HG03378 (cell line): Measurements from ENCODE around the gene TCF25.
"Not testable (repeated sequence)": the region's sequence is repeated elsewhere in the genome, so short reads cannot be mapped to it uniquely, and the experiment has no call there.

Source experiments
- ATAC-seq: cut with Tn5 transposase; IDR thresholded peaks from one replicate; pipeline ENCODE4 v1.9.1; 2021; ENCODE audit warnings: mild to moderate bottlenecking, moderate library complexity; ENCODE audit not compliant: unreplicated experiment

Gene TCF25

DNA sequence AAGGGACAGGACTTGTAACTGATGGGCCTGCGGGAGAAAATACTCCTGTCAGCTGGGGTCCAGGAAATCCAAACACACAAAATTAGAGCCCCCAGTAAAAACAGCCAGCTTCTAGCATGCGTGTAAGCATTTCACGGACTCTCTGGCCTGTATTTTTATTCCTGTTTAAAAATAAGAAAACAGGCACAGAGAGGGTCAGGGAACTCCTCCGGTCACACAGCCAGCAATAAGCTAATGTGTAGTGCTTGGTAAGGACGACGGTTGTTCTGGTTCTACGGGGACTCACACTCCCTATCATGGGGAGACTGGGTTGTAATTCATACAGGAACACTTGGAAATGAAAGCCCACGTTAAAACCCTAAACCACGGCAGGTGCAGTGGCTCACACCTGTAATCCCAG lies 1.5 kb upstream of the TCF25 start:
- no peak for ATAC-seq

DNA sequence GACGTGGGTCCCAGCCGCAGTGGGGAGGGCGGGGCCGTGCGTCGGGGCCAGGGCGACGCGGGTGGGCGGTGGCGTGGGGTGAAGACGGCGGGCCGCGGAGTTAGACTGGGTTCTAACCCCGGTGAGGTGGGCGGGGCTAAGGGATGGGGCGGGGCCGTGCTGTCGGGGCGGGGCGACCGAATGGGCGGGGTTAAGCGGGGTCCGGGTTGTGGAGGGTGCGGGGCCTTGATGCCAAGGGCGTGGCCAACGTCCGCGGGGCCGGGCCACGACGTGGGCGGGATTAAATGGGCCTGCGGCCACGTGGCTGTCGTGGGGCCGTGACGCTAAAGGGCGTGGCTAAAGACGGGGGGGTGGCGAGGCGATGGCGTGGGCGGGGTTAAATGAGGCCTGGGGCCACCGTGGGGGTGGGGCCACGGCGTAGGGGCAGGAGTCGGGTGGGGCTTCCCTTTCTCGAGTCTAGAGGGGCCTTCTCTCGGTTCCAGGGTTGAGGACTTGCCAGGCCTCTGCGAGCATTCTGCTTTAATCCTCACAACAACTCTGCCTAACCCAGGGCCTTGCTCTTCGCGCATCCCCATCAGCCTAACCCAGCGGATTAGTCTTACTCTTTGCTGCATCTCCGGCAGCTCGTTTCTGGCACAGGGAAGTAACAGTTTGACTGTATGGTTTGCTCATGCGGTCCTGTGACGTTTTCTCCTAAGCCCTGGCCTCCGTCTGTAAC lies 739 bp downstream of the TCF25 start:
- ATAC-seq: peak; percentile 22

DNA sequence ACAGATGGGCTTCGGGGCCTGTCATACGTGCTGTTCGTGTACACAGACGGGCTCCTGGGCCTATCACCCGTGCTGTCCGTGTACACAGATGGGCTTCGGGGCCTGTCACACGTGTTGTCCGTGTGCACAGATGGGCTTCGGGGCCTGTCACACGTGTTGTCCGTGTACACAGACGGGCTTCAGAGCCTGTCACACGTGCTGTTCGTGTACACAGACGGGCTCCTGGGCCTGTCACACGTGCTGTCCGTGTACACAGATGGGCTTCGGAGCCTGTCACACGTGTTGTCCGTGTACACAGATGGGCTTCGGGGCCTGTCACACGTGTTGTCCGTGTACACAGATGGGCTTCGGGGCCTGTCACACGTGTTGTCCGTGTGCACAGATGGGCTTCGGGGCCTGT lies 5.7 kb downstream of the TCF25 start:
- ATAC-seq: not testable (repeated sequence)

DNA sequence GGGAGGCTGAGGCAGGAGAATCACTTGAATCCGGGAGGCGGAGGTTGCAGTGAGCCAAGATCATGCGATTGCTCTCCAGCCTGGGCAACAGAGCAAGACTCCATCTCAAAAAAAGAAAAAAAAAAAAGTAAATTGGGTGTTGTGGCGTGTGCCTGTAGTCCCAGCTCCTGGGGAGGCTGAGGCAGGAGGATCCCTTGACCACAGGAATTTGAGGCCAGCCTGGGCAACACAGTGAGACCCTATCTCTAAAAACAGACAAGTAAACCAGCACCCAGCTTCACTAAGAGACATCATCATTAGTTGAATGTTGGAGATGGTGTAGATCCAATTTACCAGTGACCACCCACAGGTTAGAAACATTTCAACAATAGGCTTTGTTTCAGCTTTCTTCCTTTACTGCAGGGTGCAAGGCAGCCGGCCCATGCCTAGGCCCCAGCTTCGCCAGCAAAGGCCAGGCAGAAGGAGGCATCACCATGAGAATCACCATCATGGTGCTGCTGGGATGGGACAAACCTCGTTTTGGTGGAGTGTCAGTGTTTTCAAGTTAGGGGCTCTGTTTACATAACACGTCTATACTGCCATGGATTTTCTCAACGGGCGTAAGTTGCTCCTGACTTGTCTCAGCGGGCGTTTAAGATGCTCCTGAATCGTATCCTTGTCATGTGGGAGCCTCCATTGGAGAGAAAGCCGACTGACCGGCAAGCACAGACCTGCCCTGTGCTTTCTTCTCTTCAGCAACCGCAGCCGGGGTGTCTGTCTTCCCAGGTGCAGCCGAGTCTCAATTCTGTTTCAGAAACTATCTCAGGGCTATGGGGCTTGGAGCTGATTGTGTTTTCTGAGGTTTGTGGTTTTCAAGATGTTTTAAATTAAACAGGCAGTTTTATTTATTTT lies 7.3 kb downstream of the TCF25 start:
- no peak for ATAC-seq

DNA sequence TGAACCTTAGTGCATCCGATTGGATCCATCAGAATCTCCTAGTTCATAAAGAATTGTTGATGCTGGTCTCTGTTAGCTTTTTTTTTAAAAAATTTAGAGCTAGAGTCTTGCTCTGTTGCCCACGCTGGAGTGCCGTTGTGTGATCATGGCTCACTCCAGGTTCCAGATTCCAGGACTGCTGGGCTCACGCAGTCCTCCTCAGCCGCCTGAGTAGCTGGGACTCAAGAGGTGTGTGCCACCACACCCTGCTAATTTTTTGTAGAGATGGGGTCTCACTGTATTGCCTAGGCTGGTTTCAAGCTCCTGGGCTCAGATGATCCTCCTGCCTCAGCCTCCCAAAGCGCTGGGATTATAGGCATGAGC lies 8.0 kb downstream of the TCF25 start:
- no peak for ATAC-seq

DNA sequence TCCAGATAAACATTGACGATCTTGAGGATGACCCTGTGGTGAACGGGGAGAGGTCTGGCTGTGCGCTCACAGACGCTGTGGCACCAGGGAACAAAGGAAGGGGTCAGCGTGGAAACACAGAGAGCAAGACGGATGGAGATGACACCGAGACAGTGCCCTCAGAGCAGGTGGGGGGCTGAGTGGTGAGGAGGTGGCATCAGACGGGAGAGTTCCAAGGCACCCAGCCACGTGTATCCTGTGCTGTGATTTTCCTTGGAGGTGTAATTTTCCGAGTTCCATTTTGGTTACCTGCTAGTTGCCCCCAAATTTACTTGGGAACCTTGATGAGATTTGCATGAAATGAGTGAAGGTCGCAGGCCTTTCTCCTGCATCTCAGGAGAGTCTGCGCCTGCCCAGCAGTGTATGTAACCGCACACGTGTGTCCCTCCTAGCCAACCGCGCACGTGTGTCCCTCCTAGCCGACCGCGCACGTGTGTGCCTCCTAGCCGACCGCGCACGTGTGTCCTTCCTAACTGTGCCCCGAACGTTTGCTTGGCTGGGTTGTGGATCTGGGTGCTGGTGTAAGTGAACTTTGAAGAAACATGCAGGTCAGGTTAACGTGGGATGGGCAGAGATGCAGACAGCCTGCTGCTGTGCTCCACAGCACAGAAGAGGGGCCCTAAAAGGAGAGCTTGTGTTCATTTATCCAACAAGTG lies 10.1 kb downstream of the TCF25 start:
- ATAC-seq: no peak

DNA sequence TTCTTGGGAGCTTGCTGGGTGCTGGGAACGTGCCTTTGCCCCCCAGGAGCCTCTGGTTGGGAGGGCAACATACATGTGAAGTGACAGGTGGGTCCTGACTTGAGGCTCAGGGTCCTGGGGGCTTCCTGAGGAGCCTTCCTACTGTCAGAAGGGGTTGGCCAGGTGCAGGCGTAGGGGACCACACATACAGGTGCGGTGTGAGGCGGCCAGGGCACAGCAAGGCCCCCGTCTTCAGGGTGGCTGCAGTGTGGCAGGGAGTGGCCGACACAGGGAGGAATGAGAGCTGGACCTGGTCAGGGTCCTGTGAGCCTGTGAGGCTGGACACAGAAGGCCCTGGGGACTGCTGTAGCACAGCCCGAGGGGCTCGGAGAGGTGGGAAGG lies 10.6 kb downstream of the TCF25 start:
- ATAC-seq: no peak

DNA sequence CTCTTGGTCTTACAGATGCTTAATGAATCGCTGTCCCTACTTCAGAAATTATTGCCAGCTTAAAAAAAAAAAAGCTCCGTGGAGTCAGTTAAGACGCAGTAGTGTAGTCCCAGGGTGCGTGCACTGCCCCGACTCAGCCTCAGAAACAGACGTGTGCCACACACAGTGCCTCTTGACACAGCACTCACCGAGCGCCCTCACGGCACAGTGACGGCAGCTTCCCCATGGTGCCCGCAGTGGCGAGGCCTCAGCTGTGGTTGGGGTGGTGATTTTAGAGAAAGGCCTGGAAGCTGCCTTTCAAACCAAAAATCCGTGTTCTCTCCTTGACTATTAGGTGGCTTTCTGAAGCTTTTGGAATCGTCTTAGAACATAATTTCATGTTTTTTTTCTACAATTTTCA lies 13.9 kb downstream of the TCF25 start:
- ATAC-seq: no peak

DNA sequence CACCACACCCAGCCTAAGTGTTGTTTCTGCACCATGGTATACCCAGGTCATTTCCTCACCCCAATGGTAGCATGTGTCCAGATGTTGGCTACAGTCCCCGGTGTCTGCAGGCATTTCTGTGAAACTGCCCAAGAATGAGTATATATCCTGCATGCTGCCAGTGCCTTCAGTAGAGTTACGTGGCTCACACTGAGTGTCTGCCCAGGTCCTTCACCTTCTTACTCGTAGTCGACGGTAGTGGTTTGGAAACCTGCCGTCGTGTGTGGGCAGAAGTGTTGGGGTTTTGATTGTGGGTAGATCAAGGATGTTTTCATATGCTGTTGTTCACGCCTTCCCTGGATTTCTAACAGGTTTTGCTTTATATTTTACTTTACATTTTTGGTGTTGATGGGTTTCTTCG lies 16.8 kb downstream of the TCF25 start:
- ATAC-seq: no peak

DNA sequence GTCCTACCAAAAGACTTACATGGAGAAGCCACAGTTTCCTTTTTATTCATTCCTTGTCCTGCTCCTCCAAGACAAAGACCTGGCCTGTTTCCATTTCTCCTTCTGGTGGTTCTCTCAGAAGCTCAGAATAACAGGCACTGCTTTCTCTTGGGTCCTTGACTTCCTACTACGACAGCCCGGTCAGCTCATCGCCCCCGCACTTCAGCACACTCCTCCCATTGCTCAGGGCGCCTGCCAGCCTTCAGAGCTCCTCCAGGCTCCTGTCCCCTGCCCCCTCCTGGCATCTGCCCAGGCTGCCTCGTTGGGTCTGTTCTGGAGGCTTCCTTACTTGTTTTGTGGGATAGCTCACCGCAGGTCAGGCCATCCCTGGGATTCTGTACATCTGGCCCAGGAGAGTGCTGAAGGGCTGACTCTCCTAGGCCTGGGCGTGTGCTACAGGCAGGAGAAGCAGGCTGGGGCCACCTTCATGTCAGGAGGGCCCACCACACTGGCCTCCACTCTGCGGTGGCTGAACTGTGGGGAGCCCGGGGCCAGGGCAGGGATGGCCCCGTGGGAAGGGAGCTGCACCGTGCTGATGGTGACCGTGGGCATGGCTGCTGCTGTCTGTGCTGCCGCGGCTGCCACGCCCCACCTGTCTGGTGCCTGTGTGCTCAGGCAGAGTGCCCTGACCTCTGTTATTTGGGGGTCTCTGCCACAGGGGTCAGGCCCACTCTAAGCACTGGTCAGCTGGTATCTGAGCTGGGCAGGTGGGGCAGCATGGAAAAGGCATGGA lies 17.7 kb downstream of the TCF25 start:
- no peak for ATAC-seq

DNA sequence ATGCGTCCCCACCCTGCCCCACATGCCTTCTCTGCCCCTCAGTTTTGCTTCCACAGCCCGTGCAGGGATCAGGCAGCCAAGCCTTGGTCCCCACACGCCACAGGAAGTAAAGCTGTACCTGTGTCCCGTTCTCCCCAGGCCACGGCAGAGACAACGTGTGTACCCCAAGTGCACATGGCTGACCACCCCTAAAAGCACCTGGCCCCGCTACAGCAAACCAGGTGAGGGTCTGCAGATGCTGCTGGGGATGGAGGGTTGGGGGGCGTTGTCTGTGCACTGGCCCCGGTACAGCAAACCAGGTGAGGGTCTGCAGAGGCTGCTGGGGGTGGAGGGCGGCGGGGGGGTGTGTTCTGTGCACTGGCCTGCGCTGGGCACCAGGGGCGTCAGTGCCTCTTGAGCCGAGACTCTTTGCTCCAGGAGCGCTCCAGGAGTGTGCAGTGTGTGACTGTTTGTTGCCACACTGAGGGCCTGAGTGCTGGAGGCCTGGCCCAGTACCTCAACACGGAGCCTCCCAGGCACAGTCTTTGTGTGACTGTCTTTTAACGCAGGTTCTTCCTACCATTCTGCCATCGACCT lies 18.8 kb downstream of the TCF25 start:
- no peak for ATAC-seq

DNA sequence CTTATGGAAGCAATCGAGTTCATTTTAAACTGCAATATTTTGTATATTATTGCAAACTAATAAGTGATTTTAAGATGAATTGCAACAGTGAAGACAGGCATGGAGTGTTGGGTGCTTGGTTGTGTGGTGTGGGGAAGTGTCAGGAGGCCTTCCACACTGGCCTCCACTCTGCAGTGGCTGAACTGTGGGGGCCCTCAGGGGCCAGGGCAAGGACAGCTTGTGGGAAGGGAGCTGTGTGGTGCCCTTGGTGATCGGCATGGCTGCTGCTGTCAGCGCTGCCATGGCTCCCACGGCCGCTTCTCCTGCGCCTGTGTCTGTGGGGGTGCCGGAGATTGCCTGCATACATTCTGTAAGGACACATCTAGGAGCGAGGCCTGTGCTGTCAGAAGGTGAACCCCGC lies 19.2 kb downstream of the TCF25 start:
- ATAC-seq: no peak

DNA sequence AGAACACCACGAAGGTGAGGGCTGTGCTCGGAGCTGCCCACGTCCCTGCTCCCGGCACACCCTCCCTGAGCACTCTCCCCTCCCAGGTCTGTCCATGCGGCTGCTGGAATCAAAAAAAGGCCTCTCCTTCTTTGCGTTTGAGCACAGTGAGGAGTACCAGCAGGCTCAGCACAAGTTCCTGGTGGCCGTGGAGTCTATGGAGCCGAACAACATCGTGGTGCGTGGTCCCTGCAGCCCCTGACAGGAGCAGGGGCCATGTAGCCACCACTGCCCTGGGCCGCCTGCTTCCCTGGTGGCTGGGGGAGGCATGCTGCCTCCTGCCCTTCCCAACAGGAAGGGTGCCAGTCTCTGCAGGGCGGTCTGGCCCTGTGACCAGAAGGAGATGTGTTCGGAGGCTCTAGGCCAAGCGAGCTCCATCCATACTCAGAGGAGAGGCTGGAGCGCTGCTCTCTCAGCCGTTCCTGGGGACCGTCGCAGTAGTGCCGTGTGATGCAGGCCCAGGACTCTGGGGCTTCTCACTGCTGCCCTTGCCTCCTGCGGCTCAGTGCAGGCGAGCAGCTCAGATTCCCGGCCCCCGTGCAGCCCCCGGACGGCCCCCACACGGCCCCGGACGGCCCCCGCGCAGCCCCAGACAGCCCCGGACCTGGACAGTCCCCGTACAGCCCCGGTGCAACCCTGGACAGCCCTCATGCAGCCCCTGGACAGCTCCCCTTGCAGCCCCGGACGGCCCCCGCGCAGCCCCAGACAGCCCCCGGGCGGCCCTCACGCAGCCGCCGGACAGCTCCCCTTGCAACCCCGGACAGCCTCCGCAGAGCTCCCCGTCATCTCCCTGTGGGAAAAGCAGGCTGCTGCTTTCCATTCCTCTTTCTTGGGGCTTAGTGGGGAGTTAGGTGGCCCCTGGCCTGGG lies 20.5 kb downstream of the TCF25 start:
- ATAC-seq: no peak

DNA sequence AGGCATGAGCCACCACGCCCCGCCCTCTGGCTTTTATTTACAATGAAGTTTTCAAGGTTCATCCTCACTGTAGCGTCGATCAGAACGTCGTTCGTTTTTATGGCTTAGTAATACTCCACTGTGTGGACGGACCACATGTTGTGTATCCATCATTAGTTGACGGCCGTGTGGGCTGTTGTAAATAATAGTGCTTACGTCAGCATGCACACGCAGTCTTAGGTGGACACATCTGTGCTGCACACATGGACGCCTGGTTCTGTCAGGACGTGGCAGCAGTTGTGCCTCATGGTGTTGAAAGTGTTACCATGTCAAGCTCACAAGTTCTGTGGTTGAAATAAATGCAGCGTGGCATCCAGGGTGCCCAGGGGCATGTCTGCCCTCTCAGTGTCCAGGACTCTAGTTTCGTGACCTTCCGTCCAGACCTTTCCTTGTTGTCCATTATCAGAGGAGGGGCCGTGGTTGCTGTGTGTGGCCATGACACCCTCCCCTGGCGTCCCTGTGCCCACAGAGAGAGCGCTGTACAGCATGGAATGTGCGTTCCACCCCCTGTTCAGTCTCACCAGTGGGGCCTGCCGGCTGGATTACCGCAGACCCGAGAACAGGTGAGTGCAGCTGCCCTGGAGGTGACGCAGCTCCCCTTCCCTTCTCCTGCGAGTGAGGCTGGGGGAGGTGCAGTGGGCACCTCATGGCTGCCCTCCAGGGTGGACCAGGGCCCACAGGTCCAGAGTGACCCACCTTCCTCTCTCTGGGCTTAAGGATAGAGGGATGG lies 22.3 kb downstream of the TCF25 start:
- ATAC-seq: no peak

DNA sequence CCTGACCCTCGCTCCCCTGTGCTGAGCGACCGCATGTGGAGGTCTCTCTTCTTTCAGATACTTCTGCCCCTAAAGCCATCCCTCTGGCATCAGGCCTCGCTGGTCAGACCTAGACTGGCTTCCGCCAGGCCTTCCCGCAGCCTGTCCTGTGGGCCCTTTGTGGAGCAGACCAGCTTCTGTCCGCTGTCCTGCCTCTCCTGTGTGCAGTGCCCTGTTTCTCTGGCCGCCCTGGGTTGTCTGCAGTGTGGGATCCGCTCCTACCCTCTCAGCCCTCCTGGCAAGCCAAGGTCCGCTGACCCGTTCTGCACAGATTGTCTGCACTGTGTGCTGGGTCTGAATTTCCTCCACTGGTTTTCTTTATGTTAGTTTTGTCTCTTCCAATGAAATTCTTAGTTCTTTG lies 23.8 kb downstream of the TCF25 start:
- no peak for ATAC-seq

DNA sequence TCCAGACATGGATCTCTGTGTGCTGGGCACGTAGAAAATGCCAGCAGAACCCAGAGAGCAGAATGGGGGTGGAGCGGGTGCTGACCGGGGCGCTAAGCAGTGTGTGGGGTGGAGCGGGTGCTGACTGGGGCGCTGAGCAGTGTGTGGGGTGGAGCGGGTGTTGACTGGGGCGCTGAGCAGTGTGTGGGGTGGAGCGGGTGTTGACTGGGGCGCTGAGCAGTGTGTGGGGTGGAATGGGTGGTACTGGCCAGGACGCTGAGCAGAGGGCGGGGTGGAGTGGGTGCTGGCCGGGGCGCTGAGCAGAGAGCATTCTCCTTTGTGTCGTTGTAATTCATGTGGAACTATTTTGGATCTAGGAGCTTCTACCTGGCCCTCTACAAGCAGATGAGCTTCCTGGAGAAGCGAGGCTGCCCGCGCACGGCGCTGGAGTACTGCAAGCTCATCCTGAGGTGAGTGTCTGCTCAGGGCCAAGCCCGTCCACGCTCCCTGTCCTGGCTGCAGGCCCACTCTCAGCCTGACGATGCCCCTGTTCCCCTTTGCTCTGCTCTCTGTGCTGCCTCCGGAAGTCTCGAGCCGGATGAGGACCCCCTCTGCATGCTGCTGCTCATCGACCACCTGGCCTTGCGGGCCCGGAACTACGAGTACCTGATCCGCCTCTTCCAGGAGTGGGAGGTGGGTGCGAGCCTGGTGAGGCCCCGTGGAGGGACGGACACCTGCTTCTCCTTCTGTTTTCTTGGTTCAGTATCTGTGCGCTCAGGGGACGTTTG lies 25.0 kb downstream of the TCF25 start:
- no peak for ATAC-seq

DNA sequence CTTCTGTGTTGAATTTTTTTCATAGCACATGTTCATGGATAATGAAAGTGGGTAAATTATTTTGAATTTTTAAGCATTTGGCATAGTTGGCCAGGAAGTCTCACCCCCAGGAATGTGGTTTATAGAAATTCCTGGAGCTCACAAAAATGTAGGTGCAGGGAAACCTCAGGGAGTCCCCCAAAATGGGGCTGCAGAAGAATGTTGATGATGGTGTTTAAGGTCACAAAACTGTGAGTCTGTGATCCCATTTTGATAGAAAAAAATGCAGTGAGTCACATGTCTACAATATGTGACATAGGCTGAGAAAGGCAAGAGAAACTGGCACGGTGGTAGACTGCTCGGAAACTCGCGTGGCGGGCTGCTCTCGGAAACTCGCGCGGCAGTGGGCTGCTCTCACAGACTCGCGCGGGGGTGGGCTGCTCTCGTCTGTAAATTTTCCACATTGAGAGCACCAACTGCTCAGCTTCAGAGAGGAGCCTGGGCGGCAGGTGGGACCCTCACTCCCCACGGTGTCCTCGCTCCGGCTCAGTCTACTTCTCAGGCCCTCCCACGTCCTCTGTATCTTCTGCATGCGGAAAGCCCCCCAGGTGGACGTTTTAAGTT lies 26.6 kb downstream of the TCF25 start:
- ATAC-seq: no peak

DNA sequence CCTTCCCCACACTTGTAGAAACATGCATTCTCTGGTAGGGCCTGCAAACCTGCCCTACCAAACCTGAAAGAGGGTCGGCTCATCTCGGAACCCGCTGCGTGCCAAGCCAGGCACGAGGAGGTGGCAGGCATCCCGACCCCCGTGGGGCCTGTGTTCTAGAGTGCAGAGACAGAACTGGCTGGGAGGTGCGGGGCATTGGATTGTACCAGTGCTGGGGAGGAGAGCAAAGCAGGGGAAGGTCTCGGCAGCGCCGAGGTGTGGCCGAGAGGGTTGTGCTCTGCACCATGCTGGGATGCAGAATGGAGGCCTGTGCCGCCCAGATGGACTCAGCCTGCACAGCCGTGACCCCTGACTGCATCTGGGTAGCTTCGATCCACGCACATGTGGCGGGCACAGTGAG lies 27.5 kb downstream of the TCF25 start:
- ATAC-seq: no peak
